Hematopoietic multipotent progenitor cell treated with erythropoietin and hydrocortisone succinate and interleukin-3 and kit ligand, for 17 days (in vitro differentiated cells): ENCODE measurements around the gene EWSR1.

Experiments
- DNase-seq: peaks from one replicate; pipeline ENCODE4 v3.0.0-alpha.2; 2015; ENCODE audit warnings: low spot score

The EWSR1 gene

GRCh38 chr22:29320546-29320945, 52.5 kb downstream of the EWSR1 start:
- DNase-seq: no peak

- DNase-seq: no peak
Measured at GRCh38 chr22:29323641-29324040, 55.6 kb downstream of the EWSR1 start.

GRCh38 chr22:29325356-29325755, 57.3 kb downstream of the EWSR1 start:
- DNase-seq: no peak

- DNase-seq: no peak
Measured at GRCh38 chr22:29325785-29326315, 57.8 kb downstream of the EWSR1 start.

GRCh38 chr22:29326481-29326880, 58.4 kb downstream of the EWSR1 start:
- no peak for DNase-seq

- DNase-seq: no peak
Measured at GRCh38 chr22:29327089-29327764, 59.2 kb downstream of the EWSR1 start.

GRCh38 chr22:29328055-29328454, 60.0 kb downstream of the EWSR1 start:
- DNase-seq: no peak

GRCh38 chr22:29328566-29329500, 60.8 kb downstream of the EWSR1 start:
- no peak for DNase-seq

- DNase-seq: no peak
Measured at GRCh38 chr22:29329581-29329980, 61.5 kb downstream of the EWSR1 start.

GRCh38 chr22:29330291-29330690, 62.2 kb downstream of the EWSR1 start:
- DNase-seq: no peak

GRCh38 chr22:29330753-29331152, 62.7 kb downstream of the EWSR1 start:
- DNase-seq: no peak

GRCh38 chr22:29331213-29331612, 63.1 kb downstream of the EWSR1 start:
- DNase-seq: no peak

- no peak for DNase-seq
Measured at GRCh38 chr22:29331658-29332300, 63.7 kb downstream of the EWSR1 start.

GRCh38 chr22:29332886-29333496, 64.9 kb downstream of the EWSR1 start:
- DNase-seq: no peak

GRCh38 chr22:29334148-29334547, 66.1 kb downstream of the EWSR1 start:
- DNase-seq: no peak

GRCh38 chr22:29334696-29335344, 66.8 kb downstream of the EWSR1 start:
- DNase-seq: no peak

- DNase-seq: no peak
Measured at GRCh38 chr22:29335656-29336055, 67.6 kb downstream of the EWSR1 start.

- no peak for DNase-seq
Measured at GRCh38 chr22:29336751-29337490, 68.9 kb downstream of the EWSR1 start.

GRCh38 chr22:29337631-29338284, 69.7 kb downstream of the EWSR1 start:
- DNase-seq: no peak

GRCh38 chr22:29338398-29338797, 70.3 kb downstream of the EWSR1 start:
- DNase-seq: no peak
